Measurements from ENCODE around the gene GLS.

The GLS gene

GRCh38 chr2:191012346-191012745, 131.7 kb downstream of the GLS start:
- in situ Hi-C loops (cut with MboI; ENCODE audit: low sequenced_read_pairs), result no loop called here

- in situ Hi-C loops (cut with MboI; ENCODE audit: low sequenced_read_pairs), result no loop called here
These were observed 132.4 kb downstream of the GLS start for GRCh38 chr2:191012845-191013681.

- in situ Hi-C loops (cut with MboI; ENCODE audit: low sequenced_read_pairs), result no loop called here
These were observed 133.0 kb downstream of the GLS start for GRCh38 chr2:191013682-191013931.

- in situ Hi-C loops (cut with MboI; ENCODE audit: low sequenced_read_pairs), result no loop called here
These were observed 133.5 kb downstream of the GLS start, which contains the start of gene STAT1 for GRCh38 chr2:191013932-191014652. STAT1 (minus strand) TSS chr2:191014171; CDS start chr2:191010003, 4,168 bp downstream.

- in situ Hi-C loops (cut with MboI; ENCODE audit: low sequenced_read_pairs), result no loop called here
These were observed 134.0 kb downstream of the GLS start for GRCh38 chr2:191014653-191015020.
